Putamen (tissue), 1 donor: Measurements from ENCODE around the gene ANXA2.

Experiments
- DNase-seq: peaks from one replicate; pipeline ENCODE4 v3.0.0-alpha.2; 2016; ENCODE audit warnings: low spot score

Gene ANXA2

GRCh38 chr15:60370105-60370868, 27.5 kb downstream of the ANXA2 start:
- DNase-seq, result no peak

- DNase-seq, result no peak
Observed at GRCh38 chr15:60369696-60370095, 28.1 kb downstream of the ANXA2 start.

GRCh38 chr15:60364612-60364924, 33.2 kb downstream of the ANXA2 start:
- DNase-seq, result no peak

GRCh38 chr15:60363903-60364611, 33.7 kb downstream of the ANXA2 start:
- no peak for DNase-seq

DNA sequence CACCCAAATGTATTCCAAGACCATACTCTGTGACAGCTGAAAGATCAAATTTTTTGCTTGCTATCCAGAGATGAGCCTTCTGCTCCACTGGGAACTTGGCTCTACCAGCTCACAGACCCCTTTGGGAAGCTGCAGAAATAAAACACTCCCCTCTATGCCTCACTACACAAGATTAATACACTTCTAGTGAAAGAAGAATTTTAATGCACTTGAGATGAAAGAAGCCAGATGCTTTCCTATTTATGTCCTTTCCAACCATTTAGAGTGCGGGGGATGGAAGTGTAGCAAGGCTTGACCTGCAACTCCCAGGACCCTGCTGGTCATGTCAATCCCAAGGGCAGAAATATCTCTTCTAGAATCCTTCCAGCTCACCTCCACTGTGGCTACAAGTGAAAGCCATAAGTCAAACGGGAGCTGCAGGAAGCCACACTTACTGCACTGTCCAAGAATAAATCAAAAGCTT, 34.7 kb downstream of the ANXA2 start:
- DNase-seq, result no peak

DNA sequence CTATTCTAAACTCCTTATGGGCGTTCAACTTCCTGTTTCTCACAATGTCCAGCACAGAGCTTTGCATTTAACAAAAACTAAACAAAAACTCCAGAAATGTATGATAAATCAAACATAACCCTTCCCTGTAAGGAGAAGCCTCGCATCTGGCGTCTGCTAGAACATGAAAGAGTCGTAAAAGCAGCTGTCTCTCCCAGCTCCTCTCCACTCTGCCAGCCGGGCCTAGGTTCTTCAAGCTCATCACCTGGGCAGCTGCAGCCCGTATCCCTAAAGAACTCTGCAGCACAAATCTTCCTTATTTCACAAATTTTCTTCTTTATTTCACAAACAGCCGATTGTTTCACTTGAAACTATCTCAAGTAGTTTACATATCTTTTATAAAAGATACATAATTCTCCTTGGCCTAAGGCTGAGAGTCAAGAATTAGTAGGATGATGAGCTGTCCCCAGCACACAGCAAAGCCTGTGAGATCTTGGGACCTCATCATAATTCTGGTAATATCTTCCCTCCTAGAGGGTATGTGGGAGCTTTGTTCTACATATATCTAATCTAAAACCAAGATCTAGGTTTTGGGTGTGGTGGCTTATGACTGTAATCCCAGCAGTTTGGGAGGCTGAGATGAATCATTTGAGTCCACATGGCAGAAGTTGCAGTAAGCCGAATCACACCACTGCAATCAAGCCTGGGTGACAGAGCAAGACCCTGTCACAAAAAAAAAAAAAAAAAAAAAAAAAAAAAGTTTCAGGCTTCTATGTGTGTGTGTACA, 35.3 kb downstream of the ANXA2 start:
- no peak for DNase-seq

DNA sequence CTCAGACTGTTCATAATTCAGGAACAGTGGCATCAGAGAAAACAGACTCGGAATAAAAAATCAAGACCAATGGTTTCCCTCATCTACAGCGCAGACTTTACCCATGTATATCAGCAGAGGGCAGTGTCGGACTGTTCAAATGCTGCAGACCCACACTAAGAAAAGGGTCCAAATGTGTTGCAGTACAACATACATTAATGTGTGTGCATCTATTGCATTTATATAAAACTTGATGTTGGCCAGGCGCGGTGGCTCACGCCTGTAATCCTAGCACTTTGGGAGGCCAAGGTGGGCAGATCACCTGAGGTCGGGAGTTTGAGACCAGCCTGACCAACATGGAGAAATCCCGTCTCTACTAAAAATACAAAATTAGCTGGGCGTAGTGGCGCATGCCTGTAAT, 38.0 kb downstream of the ANXA2 start:
- DNase-seq, result peak; percentile 48

DNA sequence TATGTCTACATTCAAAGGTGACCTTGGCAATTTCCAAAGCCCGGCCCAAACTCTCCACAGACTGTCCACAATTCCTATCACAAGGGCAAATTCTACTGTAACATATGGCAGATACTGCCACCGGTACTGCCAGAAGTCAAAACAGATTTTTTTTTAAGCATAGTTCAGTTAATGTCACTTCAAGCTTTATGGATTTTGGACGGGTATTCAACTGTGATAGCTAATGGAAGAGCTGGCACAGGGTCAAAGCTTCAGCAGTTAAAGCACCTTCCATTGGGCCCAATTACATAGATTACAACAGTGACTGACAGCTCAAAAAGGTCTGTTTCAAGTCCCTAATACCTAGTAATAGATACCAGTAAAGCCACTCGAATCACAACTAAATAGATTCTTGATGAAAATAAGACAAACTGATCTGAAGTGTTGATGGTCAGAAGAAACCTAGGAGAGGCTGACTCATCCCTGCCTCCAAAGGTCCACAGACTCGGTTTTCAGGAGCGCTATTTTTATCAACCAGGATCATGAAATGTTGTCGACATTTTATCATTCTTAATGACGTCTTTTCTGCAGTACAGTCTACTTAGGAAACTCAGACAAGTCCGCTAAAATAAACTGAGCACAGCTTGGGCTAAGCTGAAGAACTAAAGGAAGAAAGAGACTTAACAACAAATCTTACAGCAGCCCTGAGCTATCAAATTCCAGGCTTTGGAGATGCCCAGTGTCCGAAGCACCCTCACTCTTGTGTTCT, 38.7 kb downstream of the ANXA2 start:
- no peak for DNase-seq

GRCh38 chr15:60356832-60357231, 41.0 kb downstream of the ANXA2 start:
- no peak for DNase-seq

DNA sequence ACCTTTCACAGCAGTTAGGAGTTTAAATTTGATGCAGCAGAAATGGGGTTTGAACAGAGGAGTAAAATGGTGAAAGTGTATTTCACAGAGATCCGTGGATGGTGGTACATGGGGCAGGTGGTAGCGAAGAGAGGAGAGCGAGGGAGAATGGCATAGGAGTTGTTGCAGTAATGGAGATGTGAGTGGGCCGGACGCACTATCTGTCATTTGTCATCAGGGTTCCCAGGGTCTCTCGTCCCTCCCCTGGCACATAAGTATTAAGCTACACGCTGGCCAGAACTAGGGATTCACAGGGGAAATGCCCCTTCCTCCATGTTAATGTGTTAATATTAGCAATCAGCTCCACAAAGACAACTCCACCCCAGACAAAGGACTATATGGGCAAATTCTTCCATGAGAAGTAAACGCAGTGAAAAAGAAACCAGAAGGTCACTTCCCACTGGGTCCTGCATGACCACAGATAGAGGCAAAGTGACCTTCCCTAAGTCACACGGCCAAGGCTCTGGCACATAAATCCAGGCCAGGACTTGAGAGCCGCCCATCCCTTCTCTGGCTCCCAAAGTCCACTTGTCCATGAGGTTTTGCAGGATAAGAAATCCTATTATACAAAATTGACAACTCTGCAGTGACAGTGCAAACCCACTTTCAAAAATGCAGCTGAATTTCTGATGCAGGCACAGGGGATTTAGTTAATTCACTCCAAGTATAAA, 42.5 kb downstream of the ANXA2 start:
- DNase-seq, result no peak

DNA sequence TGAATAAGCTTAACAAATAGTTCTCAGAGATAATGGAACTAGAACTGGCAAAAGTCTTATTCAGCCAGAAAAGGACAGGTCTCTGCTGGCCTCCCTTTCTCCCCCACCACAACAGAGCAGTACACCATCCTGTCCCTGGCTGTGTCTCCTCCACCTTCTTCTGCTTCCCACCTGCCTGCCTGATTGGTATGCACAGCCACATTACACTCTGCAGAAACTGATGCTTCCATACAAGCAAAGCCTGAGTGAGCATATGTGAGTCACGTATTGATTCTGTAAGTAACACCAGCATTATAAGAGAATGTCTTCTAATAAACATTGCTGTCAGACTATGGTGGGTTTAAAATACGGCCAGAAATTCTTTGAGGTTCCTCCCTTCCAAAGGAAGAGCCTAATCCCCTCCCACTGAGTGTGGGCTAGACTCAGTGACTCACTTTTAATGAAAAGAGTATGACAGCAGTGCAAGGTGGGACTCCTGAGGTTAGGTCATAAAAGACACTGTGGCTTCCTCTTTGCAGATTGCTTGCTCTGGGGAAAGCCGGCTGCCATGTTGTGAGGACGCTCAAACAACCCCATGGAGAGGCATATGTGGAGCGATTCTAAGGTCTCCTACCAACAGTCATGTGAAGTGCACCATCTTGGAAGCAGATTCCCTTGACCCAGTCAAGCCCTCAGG, 44.4 kb downstream of the ANXA2 start:
- no peak for DNase-seq

GRCh38 chr15:60352525-60352924, 45.3 kb downstream of the ANXA2 start:
- no peak for DNase-seq

- DNase-seq, result no peak
Observed at GRCh38 chr15:60351066-60351465, 46.7 kb downstream of the ANXA2 start.

DNA sequence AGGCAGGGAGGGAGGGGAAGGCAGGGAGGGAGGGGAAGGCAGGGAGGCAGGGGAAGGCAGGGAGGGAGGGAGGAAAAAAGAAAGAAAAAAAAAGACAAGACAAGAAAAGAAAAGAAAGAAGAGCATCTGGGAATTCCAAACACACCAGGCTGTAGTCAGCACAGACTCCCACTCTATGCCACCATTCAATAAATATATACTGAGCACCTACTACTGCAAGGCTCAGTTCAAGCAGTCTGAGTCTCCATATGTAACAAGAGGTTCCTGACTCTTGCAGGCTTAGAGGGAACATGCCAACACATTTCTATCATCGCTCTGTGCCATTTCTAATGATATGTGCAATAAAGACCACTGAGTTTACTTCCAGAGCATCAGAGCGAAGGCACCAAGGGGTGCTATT, 47.7 kb downstream of the ANXA2 start:
- DNase-seq, result no peak

DNA sequence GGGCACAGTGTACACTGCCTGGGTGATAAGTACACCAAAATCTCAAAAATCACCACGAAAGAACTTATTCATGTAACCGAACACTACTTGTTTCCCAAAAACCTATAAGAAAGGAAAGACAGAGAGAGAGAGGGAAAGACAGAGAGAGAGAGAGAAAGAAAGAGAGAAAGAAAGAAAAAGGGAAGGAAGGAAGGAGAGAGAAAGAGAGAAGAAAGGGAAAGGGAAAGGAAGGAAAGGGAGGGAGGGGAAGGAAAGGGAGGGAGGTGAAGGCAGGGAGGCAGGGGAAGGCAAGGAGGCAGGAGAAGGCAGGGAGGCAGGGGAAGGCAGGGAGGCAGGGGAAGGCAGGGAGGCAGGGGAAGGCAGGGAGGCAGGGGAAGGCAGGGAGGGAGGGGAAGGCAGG, 48.2 kb downstream of the ANXA2 start:
- DNase-seq, result no peak

DNA sequence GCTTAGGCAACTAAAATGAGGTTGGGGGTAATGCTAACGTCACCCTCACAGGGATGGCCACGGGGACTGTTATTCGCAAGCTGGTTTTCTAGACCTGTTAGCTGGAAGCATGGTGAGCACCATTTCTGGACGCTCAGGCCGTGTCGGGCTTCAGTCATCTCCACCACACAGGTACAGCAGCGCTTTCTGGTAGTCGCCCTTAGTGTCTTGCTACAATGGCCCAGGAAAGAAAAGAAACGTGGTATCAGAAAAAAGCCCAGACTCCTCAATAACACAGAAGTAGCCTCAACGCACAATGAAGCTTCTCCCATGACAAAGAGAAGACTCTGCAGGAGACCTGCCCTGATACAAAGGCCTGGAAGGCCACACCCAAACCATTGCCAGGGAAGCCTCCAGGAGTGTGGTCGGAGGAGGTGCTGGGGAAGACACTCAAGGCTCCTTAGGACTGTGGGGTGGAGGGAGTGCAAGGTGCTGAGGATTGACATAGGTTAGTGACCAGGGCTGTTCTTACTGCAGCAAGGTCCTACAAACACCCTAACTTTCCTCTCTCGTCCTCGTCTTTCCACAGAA, 50.2 kb downstream of the ANXA2 start:
- DNase-seq, result no peak

DNA sequence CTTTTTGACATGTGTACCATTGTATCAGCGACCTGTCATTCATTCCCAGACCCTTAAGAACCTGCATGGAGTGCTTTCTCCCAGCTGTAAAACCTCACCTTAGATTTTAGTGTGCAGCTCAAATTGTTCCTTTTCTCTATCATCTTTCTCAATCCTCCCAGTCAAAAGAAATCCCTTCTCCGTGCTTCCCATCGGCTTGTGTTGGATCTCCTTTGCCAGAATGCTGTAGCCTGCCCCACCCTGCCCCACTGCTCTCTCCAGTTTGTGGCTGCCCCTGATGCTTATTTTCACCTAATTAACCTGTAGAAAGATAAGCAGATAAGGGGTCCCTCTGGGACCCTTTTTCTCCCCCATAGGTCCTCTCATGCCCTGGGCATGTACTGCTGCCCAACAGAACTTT, 51.1 kb downstream of the ANXA2 start:
- DNase-seq, result no peak

GRCh38 chr15:60346077-60346476, 51.7 kb downstream of the ANXA2 start:
- DNase-seq, result no peak

DNA sequence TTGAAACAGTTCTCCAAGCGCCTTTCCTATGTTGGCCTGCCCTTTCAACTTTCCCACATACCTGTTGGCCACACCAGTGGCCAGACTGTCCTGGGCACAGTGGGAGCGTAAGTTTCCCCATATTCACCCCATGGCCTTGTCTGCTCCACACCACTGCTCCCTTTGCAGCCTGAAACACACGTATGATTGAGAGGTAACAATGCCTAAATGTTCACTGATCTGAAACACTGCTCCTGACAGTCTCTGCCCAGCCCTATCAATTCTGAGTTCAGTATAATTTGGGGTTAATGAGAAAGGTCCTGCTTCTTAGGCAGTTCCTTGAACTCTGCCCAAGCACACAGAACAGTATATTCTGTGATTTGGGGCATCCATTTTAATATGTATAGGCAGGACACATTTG, 52.2 kb downstream of the ANXA2 start:
- no peak for DNase-seq

DNA sequence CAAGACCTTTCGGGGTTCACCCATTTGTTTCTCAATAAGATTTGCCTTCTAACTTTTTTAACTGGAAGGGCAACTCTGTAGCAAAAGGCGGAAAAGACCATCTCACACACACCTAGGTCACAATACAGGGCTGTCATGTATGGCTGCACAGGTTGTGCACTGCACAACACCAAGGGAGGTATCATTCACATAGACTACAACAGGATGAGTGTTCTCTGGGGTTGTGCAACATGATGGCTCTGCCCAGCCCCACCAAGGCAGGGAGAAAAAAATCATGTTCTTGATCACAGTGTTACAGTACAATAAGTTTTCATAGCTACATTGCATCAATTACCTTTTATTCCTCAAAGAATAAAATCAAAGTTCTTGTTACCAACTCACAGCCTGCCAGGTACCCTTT, 52.8 kb downstream of the ANXA2 start:
- no peak for DNase-seq

- no peak for DNase-seq
Observed at GRCh38 chr15:60344461-60344860, 53.3 kb downstream of the ANXA2 start.
